K562 (cell line): Measurements from ENCODE around the gene POMP. TPM values are rescaled to one million over a fixed set of nuclear protein-coding genes. Genes with fewer than 3 reads are reported as not detected.

ENCODE experiments used
- ARHGAP35 ChIP-seq: fragments of 450-650 bp; IDR thresholded peaks from 2 replicates; pipeline ENCODE4 v1.6.1; 2018; ENCODE audit not compliant: partially characterized antibody
- CTCF ChIP-seq, 3 experiments: IDR thresholded peaks in 2 of 3; conservative IDR thresholded peaks in 1 of 3; 2 replicates each; pipeline ENCODE4 v1.5.1; 2011 to 2012; ENCODE audit warnings: low read length in 3 of 3, mild to moderate bottlenecking in 3 of 3, control low read depth in 2 of 3, improper control_type of control experiment in 1 of 3, inconsistent platforms in 1 of 3, low read depth in 1 of 3, mixed read lengths in 1 of 3, moderate library complexity in 1 of 3; ENCODE audit not compliant: insufficient read depth in 2 of 3
- CXXC5 ChIP-seq: fragments of 250-450 bp; sonication (Bioruptor Pico); IDR thresholded peaks from 2 replicates; pipeline ENCODE4 v1.8.0; 2022; ENCODE audit warnings: inconsistent platforms, mild to moderate bottlenecking, moderate library complexity
- FOXP1 ChIP-seq: sonication (generic); formaldehyde crosslinking; IDR thresholded peaks from 2 replicates; pipeline ENCODE4 v1.8.0; 2022; ENCODE audit warnings: mild to moderate bottlenecking, missing genetic modification reagents
- GATA2 ChIP-seq: sonication (generic); formaldehyde crosslinking; IDR thresholded peaks from 2 replicates; pipeline ENCODE4 v1.4.0; 2020; ENCODE audit warnings: mild to moderate bottlenecking, missing genetic modification reagents
- KLF16 ChIP-seq: IDR thresholded peaks from 2 replicates; pipeline ENCODE4 v1.6.1; 2016; ENCODE audit warnings: antibody characterized with exemption
- PHB2 ChIP-seq: fragments of 450-650 bp; IDR thresholded peaks from 2 replicates; pipeline ENCODE4 v1.6.1; 2017; ENCODE audit warnings: low read depth
- SOX6 ChIP-seq: fragments of 450-650 bp; IDR thresholded peaks from 2 replicates; pipeline ENCODE4 v1.6.1; 2014; ENCODE audit warnings: mild to moderate bottlenecking
- ZBTB26 ChIP-seq: fragments of 450-650 bp; formaldehyde crosslinking; IDR thresholded peaks from 2 replicates; pipeline ENCODE4 v1.4.0; 2022; ENCODE audit warnings: missing genetic modification characterization
- ZBTB40 ChIP-seq, 2 experiments: fragments of 450-650 bp in 1 of 2; sonication (generic) in 1 of 2; formaldehyde crosslinking in 1 of 2; IDR thresholded peaks; 2 replicates each; pipeline versions ENCODE4 v1.7.1 to v1.9.0; 2016 to 2022; ENCODE audit warnings: inconsistent platforms in 1 of 2, mild to moderate bottlenecking in 1 of 2, missing genetic modification reagents in 1 of 2
- ZNF174 ChIP-seq: fragments of 250-450 bp; sonication (Bioruptor Pico); IDR thresholded peaks from 2 replicates; pipeline ENCODE4 v1.4.0; 2020; ENCODE audit warnings: mild to moderate bottlenecking
- ZNF384 ChIP-seq: IDR thresholded peaks from 2 replicates; pipeline ENCODE4 v1.6.1; 2012; ENCODE audit warnings: low read depth, low read length, improper control_type of control experiment
- ZNF512 ChIP-seq: IDR thresholded peaks from 2 replicates; pipeline ENCODE4 v1.6.1; 2016; ENCODE audit warnings: missing genetic modification characterization, missing compliant biosample characterization
- ZNF699 ChIP-seq: fragments of 250-450 bp; sonication (Bioruptor Pico); IDR thresholded peaks from 2 replicates; pipeline ENCODE4 v1.8.0; 2021; ENCODE audit warnings: mild to moderate bottlenecking, moderate library complexity; ENCODE audit not compliant: insufficient replicate concordance
- polyA plus RNA-seq, 8 experiments: library from polyadenylated mRNA; depleted of rRNA in 4 of 8; stranded (reverse) in 5 of 8; unstranded in 3 of 8; fragments of >200 nt; fragmentation: Nextera tagmentation in 2 of 8; fragmentation: Illumina TruSeq in 1 of 8; extraction: Ambion mirVana in 2 of 8; extraction: Trizol in 1 of 8; gene quantifications; 2 replicates each; pipeline versions ENCODE4 v1.2.1 to v1.2.3, GENCODE V29; 2011 to 2014; ENCODE audit warnings: inconsistent platforms in 1 of 8, missing spikeins in 1 of 8
- total RNA-seq, 7 experiments: library from RNA; depleted of rRNA in 6 of 7; stranded (reverse); fragments of >200 nt in 6 of 7; fragmentation: Illumina TruSeq in 2 of 7; extraction: Trizol in 2 of 7; gene quantifications; 2 replicates each; pipeline versions ENCODE4 v1.2.1 to v1.2.3, GENCODE V29; 2011 to 2021; ENCODE audit warnings: low replicate concordance in 1 of 7

The POMP gene
- total and polyA plus RNA-seq, 9 of the 15 experiments (the other 6 are each of a cell fraction or from before 2014, with no cell fraction given), result 69.2 to 647 (median 118) TPM

GRCh38 chr13:28636677-28637317, 22.1 kb upstream of the POMP start (continued):
- TF ChIP-seq ZNF699 (CRISPR knock-in tag) (no peak), PHB2 (no peak), ZNF384 (no peak), ZBTB26 (CRISPR knock-in tag) (no peak), GATA2 (CRISPR knock-in tag) (no peak), ZNF174 (CRISPR knock-in tag) (no peak), SOX6 (peak; percentile 55), ZNF512 (tag) (no peak), ARHGAP35 (no peak), CXXC5 (no peak), CTCF (IDR thresholded peaks at IDR 0.05 in 2 of 3, conservative IDR thresholded peaks at IDR 0.05 in 1 of 3; ENCODE audit: insufficient read depth in 2 of 3, low read depth in 1 of 3, low read length in 3 of 3) (peak; percentile 73 to 85 (median 84)), KLF16 (no peak), FOXP1 (CRISPR knock-in tag) (no peak), ZBTB40 (IDR thresholded peaks at IDR 0.05) (no peak), ZBTB40 (CRISPR knock-in tag; IDR thresholded peaks at IDR 0.05) (no peak)
